Testis (tissue), 3 donors: ENCODE measurements around the gene PRKCZ. TPM values are rescaled to one million over a fixed set of nuclear protein-coding genes. Genes with fewer than 3 reads are reported as not detected.

Experiments
- DNase-seq: peaks from one replicate; pipeline ENCODE4 v3.0.0-alpha.2; 2019
- H3K27ac ChIP-seq, 2 donors: fragments of 200-600 bp; sonication (generic); one replicate each; pipeline ENCODE4 v1.5.1; 2019
- H3K27me3 ChIP-seq: fragments of 200-600 bp; sonication (generic); one replicate; pipeline ENCODE4 v1.5.1; 2019
- H3K36me3 ChIP-seq: fragments of 200-600 bp; sonication (generic); one replicate; pipeline ENCODE4 v1.5.1; 2017; ENCODE audit warnings: low read depth; ENCODE audit errors: missing control alignments
- H3K4me1 ChIP-seq: fragments of 200-600 bp; sonication (generic); one replicate; pipeline ENCODE4 v1.5.1; 2019
- H3K4me3 ChIP-seq, 2 donors: fragments of 200-600 bp; sonication (generic); one replicate each; pipeline ENCODE4 v1.5.1; 2017 to 2019
- H3K9me3 ChIP-seq: fragments of 200-600 bp; sonication (generic); one replicate; pipeline ENCODE4 v1.5.1; 2017
- POLR2A ChIP-seq: fragments of 450-650 bp; IDR thresholded peaks from one replicate; pipeline ENCODE4 v1.6.1; 2017; ENCODE audit warnings: antibody characterized with exemption, mild to moderate bottlenecking, moderate library complexity
- WGBS, 2 donors: methylation state at CpG; one replicate each; pipeline ENCODE4 v1.1.5; 2018; 5-methylcytosine and 5-hydroxymethylcytosine counted together
- intact Hi-C: fragments of 100-400 bp; cut with DNase I; formaldehyde crosslinking; loops from one replicate; pipeline ENCODE4 v1.15.1; 2023; ENCODE audit warnings: low total_unique reads
- polyA plus RNA-seq: library from polyadenylated mRNA; stranded (reverse); fragments of 350-450 nt; fragmentation: Illumina TruSeq; extraction: RNeasy Lipid Tissue Mini Kit (QIAGEN cat#74804); gene quantifications from one replicate; pipeline ENCODE4 v1.2.3, GENCODE V29; 2014; ENCODE audit warnings: low read depth, low replicate concordance; ENCODE audit not compliant: insufficient read depth
- total RNA-seq, 2 donors: library from RNA; depleted of rRNA; stranded (reverse); fragments of >200 nt; gene quantifications; one replicate each; pipeline ENCODE4 v1.2.3, GENCODE V29; 2016
- TF ChIP-seq, protein P1 (sequence below), 3 experiments: fragments of 450-650 bp in 2 of 3; fragments of 200-600 bp in 1 of 3; sonication (generic) in 1 of 3; IDR thresholded peaks; one replicate each; pipeline ENCODE4 v1.5.1; 2016 to 2019; ENCODE audit warnings: antibody characterized with exemption in 3 of 3, mild to moderate bottlenecking in 2 of 3, moderate library complexity in 1 of 3

PRKCZ gene
- total and polyA plus RNA-seq, 3 donors from 2014 or later: 86.4 to 142 (median 123) TPM

DNA sequence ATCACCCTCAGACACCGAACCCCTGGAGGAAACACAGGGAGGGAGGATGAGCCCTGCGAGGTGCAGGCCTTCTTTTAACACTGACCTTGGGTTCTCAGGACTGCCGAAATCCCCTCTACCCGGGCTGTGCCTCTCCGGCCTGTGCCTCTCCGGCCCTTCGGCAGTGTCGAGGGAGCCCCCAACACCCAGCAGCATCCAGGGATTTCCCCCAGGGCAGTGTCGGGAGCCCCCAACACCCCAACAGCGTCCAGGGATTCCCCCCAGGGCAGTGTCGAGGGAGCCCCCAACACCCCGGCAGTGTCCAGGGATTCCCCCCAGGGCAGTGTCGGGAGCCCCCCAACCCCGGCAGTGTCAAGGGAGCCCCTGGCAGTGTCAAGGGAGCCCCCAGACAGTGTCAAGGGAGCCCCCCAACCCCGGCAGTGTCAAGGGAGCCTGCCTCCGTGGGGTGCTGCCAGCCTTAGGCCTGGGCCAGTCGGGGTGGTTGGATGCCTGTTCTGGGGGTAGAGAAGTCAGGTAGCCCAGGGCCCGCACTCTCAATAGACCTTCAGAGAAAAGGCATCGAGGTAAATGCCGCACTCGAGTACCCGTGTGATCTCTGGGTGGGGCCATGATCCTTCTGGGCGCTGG is 57.5 kb downstream of the PRKCZ start:
- Histone ChIP-seq H3K4me3 (no peak overlapping the region), H3K27ac (no peak overlapping the region), H3K36me3 (no peaks in the 10 kb centered on the region), H3K4me1 (no peaks in the 10 kb centered on the region), H3K9me3 (no peaks in the 10 kb centered on the region), H3K27me3 (no peaks in the 10 kb centered on the region)
- intact Hi-C loops: no loop called here
- no peak for TF ChIP-seq POLR2A
- TF ChIP-seq, protein P1, sequence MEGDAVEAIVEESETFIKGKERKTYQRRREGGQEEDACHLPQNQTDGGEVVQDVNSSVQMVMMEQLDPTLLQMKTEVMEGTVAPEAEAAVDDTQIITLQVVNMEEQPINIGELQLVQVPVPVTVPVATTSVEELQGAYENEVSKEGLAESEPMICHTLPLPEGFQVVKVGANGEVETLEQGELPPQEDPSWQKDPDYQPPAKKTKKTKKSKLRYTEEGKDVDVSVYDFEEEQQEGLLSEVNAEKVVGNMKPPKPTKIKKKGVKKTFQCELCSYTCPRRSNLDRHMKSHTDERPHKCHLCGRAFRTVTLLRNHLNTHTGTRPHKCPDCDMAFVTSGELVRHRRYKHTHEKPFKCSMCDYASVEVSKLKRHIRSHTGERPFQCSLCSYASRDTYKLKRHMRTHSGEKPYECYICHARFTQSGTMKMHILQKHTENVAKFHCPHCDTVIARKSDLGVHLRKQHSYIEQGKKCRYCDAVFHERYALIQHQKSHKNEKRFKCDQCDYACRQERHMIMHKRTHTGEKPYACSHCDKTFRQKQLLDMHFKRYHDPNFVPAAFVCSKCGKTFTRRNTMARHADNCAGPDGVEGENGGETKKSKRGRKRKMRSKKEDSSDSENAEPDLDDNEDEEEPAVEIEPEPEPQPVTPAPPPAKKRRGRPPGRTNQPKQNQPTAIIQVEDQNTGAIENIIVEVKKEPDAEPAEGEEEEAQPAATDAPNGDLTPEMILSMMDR (IDR thresholded peaks at IDR 0.05): no peak
- DNase-seq: no peak
- 89 to 95% methylated on average over 9 to 22 of the region's 23 CpGs for WGBS, 2 donors

DNA sequence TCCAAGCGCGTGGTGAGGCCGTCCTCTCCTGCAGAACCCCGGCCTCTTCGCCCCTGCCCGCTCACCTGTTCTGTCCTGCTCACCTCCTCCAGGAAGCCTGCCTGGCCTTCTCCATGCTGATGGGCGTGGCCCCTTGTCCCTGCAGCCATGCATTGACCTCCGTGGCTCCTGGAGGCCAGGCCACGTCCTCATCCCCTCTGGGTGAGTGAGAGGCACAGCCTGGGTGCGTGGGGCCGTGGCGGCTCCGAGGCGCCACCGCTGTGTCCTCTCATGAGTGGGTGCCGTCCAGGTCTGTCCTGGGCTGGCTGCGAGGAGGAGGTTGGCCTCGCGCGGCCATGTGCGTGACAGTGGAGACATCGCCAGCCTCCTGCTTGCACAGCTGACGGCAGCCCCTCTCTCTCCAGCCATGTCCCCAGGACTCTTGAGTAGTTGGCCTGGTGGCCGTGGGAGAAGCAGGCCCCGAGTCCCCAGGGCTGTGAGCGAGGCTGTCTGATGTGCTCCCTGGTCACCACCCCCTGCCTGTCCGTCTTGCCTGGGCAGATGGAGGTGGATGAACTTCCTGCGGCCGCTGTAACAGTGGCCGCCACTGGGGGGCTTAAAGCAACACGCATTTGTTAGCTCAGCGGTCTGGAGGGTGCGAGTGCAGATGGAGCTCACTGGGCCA is 58.1 kb downstream of the PRKCZ start:
- TF ChIP-seq, protein P1 (IDR thresholded peaks at IDR 0.05): peak in 1 of 3 experiments; percentile 24
- no peak for TF ChIP-seq POLR2A
- DNase-seq: no peak
- Histone ChIP-seq H3K27me3 (no peaks in the 10 kb centered on the region), H3K27ac (no peak overlapping the region), H3K4me3 (no peak overlapping the region), H3K36me3 (no peaks in the 10 kb centered on the region), H3K4me1 (no peaks in the 10 kb centered on the region), H3K9me3 (no peaks in the 10 kb centered on the region)
- intact Hi-C loops: no loop called here
- WGBS, 2 donors: 57 to 78% methylated on average over 13 to 32 of the region's 33 CpGs

DNA sequence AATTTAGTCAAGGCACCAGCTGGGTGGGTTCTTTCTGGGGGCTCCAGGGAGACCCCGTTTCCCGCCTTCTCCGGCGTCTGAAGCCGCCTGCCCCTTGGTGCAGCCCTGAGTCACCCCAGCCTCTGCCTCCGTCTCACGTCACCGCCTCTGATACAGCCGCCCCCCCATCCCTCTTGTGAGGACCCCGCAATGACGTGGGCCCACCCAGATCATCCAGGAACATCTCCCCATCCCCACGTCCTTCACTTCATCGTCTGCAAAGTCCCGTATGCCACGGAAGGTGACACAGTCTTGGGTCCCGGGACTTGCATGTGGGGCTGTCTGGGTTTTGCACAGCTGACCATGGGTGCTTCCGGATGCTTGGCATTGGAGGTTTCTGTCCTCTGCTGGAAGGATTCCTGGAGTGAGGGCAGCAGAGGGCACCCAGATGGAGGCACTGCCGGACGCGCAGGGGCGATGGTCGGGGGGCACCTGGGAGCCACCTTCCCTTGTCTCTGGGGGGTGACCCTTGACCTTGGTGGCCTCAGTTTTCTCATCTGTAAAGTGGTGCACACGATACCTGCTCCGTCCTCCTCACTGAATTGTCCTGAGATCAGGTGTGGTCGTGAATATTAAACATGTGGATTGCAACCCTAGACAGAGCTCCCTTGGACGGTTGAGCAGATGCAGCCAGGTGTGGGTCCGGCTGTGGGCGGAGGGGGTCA is 58.8 kb downstream of the PRKCZ start:
- TF ChIP-seq, protein P1 (IDR thresholded peaks at IDR 0.05): no peak
- TF ChIP-seq POLR2A: no peak
- no peak overlapping the region for H3K27ac ChIP-seq
- no peak overlapping the region for H3K4me3 ChIP-seq
- no peaks in the 10 kb centered on the region for H3K27me3 ChIP-seq
- no peaks in the 10 kb centered on the region for H3K9me3 ChIP-seq
- no peaks in the 10 kb centered on the region for H3K4me1 ChIP-seq
- intact Hi-C loops: no loop called here
- DNase-seq: no peak
- no peaks in the 10 kb centered on the region for H3K36me3 ChIP-seq
- 84 to 91% methylated on average over 13 to 28 of the region's 28 CpGs for whole genome bisulfite sequencing, 2 donors

DNA sequence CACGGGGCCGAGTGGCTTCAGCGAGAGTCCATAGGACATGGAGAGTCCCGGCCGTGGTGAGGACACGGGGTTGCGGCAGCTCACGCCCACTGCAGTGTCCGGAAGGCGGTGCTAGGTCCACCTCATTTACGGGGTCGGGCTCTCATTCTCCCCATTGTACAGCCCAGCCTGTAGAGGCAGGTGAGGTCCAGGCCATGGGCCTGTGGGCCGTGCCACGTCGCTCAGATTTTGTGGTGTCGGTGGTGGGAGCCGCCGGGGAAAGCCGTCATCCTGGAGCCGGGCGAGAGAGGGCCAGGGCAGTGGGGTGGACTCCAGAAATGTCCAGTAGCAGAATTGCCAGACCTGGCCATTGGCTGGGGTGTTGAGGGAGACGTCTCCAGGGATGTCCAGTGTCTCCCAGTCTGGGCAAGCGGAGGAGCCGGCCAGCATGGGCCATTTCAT is 59.4 kb downstream of the PRKCZ start:
- no peaks in the 10 kb centered on the region for H3K9me3 ChIP-seq
- DNase-seq: no peak
- H3K27me3 ChIP-seq: no peaks in the 10 kb centered on the region
- intact Hi-C loops: no loop called here
- no peak overlapping the region for H3K4me3 ChIP-seq
- WGBS, 2 donors: 94 to 100% methylated on average over 4 to 24 of the region's 24 CpGs
- H3K4me1 ChIP-seq: no peaks in the 10 kb centered on the region
- H3K27ac ChIP-seq: no peak overlapping the region
- TF ChIP-seq POLR2A: no peak
- TF ChIP-seq, protein P1 (IDR thresholded peaks at IDR 0.05): no peak
- no peaks in the 10 kb centered on the region for H3K36me3 ChIP-seq
